WERI-Rb-1 (cell line): Measurements from ENCODE around the gene RNASE4.

Source experiments
- DNase-seq: peaks from one replicate; pipeline ENCODE4 v3.0.0-alpha.2; 2020
- H3K27ac ChIP-seq: fragments of 250-450 bp; sonication (Bioruptor Pico); 2 replicates; pipeline ENCODE4 v1.5.1; 2020; ENCODE audit warnings: mild to moderate bottlenecking, moderate library complexity
- H3K27me3 ChIP-seq: fragments of 250-450 bp; sonication (Bioruptor Pico); 2 replicates; pipeline ENCODE4 v1.5.1; 2021; ENCODE audit warnings: mild to moderate bottlenecking, low read depth, moderate library complexity; ENCODE audit not compliant: insufficient read depth, severe bottlenecking
- H3K36me3 ChIP-seq: fragments of 250-450 bp; sonication (Bioruptor Pico); 2 replicates; pipeline ENCODE4 v1.5.1; 2020; ENCODE audit warnings: mild to moderate bottlenecking, moderate library complexity
- H3K4me3 ChIP-seq: 2 replicates; pipeline ENCODE4 v1.5.1; 2011; ENCODE audit warnings: low read depth, mild to moderate bottlenecking, control low read depth, low read length
- H3K9me3 ChIP-seq: fragments of 250-450 bp; sonication (Bioruptor Pico); 2 replicates; pipeline ENCODE4 v1.5.1; 2021; ENCODE audit warnings: mild to moderate bottlenecking, moderate library complexity; ENCODE audit not compliant: severe bottlenecking
- TF ChIP-seq, protein P1 (sequence below): IDR thresholded peaks from 2 replicates; pipeline ENCODE4 v1.5.1; 2011; ENCODE audit warnings: low read depth, mild to moderate bottlenecking, control low read depth, inconsistent platforms, low read length

RNASE4 gene

DNA sequence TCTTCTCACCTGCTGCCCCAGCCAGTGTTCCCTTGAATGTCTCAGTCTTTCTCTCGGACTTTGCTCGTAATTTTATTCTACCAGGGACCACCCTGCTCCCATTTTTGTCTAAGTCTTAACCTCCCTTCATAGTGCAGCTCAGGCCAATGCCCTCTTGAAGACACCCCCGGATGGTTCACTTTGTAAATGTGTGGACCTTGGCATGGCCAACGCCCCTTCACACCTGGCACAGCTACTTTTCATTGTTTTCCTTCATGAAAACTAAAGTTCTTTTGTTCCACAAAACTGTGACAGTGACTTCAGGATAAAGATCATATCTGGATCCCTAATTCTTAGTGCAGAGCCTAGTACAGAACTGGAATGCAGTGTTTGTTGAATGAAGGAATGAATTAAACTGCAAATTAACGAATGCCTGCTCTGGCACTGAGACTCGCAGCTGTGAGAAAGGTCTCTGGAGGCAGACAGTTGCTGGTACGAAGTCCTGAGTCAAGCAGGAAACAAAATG lies 3.5 kb upstream of the RNASE4 start:
- TF ChIP-seq, protein P1, sequence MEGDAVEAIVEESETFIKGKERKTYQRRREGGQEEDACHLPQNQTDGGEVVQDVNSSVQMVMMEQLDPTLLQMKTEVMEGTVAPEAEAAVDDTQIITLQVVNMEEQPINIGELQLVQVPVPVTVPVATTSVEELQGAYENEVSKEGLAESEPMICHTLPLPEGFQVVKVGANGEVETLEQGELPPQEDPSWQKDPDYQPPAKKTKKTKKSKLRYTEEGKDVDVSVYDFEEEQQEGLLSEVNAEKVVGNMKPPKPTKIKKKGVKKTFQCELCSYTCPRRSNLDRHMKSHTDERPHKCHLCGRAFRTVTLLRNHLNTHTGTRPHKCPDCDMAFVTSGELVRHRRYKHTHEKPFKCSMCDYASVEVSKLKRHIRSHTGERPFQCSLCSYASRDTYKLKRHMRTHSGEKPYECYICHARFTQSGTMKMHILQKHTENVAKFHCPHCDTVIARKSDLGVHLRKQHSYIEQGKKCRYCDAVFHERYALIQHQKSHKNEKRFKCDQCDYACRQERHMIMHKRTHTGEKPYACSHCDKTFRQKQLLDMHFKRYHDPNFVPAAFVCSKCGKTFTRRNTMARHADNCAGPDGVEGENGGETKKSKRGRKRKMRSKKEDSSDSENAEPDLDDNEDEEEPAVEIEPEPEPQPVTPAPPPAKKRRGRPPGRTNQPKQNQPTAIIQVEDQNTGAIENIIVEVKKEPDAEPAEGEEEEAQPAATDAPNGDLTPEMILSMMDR = no peak
- Histone ChIP-seq H3K27me3 (peaks cover 95% of the 10 kb centered on the region), H3K27ac (no peak overlapping the region)

DNA sequence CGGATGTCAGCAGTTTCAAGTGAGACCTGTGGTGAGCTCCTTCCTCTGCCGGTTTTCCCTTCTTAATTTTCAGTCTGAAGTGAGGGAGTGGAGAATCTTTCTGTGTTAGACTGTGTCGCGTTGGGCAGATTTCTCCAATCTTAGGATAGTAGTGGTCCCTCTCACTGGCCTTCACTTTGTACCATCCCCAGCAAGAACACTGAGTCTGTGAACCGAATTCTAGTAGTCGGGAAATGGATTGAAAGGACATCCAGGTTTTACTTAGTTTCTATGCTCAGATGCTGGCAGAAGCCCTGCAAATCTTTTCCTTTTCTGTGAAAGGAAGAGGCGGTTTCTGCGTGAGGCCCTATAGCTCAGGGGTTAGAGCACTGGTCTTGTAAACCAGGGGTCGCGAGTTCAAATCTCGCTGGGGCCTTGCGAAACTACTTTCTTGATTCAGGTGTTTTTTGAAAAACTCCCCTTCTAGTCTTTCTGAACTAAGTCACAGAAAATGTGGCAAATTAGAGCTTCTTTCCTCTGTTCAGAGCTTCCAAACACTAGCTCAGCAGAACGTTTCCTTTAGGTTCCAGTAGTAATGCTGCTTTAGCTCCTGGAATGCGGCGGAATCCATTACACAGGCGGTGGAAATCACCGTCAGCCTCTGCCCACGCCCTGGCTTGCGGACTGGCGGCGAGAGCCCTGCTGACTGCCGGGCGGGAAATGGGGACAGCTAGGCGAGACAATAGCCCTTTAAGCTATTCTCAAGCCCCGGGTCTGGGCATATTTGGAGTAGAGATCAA lies 2.8 kb upstream of the RNASE4 start:
- TF ChIP-seq, protein P1 = no peak
- H3K36me3 ChIP-seq = no peaks in the 10 kb centered on the region

More for the DNA sequence above, 3.5 kb upstream of the RNASE4 start:
- DNase-seq = no peak
- Histone ChIP-seq H3K36me3 (no peaks in the 10 kb centered on the region), H3K4me3 (no peak overlapping the region), H3K9me3 (peaks cover 29% of the 10 kb centered on the region)

DNA sequence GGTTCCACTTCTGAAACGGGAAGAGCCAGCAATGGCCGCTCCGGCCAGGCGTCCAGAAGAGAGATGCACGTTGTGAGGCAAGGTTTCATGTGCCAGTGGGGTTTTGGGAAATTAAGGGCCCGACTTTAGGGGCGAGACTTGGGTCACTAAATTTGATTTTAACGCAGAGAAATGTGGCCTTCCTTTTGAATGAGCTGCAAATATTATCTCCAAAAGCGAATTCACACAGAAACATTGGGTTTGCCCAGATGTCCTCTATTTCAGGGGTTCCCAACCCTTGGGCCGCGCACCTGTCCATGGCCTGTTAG lies 2.3 kb upstream of the RNASE4 start:
- no peak overlapping the region for H3K27ac ChIP-seq
- TF ChIP-seq, protein P1 = no peak
- peaks cover 29% of the 10 kb centered on the region for H3K9me3 ChIP-seq
- DNase-seq = no peak
- H3K27me3 ChIP-seq = peaks cover 95% of the 10 kb centered on the region
- no peak overlapping the region for H3K4me3 ChIP-seq
- no peaks in the 10 kb centered on the region for H3K36me3 ChIP-seq

More for the DNA sequence above, 2.8 kb upstream of the RNASE4 start:
- DNase-seq = no peak
- Histone ChIP-seq H3K4me3 (no peak overlapping the region), H3K27ac (no peak overlapping the region), H3K9me3 (peaks cover 29% of the 10 kb centered on the region), H3K27me3 (peaks cover 95% of the 10 kb centered on the region)

DNA sequence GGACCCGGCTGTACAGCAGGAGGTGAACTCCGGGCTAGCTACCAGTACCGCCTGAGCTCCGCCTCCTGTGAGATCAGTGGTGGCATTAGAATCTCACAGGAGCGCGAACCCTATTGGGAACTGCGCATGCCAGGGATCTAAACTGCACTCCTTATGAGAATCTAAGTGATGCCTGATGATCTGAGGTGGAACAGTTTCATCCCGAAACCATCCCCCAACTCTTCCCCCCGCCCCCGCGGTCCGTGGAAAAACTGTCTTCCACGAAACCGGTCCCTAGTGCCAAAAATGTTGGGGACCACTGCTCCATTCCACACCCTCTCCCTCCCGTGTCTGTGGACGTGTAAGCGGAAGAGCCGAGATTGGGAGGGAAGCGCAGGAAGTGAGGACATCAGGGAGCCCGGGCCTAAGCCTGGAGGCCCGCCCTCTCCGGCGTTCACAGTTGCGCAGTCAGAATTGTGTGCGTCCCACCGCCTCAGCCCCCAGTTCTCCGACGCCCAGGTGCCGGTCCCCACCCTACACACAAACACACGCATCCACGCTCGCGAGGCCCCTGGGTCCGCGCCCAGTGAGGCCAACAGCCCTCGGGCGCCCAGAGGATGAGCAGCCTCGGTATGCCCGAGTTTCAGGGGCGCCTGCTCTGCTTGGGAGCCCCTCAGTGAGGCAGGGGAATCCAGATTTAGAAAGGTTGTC lies 1.8 kb upstream of the RNASE4 start:
- Histone ChIP-seq H3K9me3 (peaks cover 29% of the 10 kb centered on the region), H3K27me3 (peaks cover 95% of the 10 kb centered on the region), H3K4me3 (no peak overlapping the region), H3K36me3 (no peaks in the 10 kb centered on the region), H3K27ac (no peak overlapping the region)
- TF ChIP-seq, protein P1 = no peak
- DNase-seq = no peak

DNA sequence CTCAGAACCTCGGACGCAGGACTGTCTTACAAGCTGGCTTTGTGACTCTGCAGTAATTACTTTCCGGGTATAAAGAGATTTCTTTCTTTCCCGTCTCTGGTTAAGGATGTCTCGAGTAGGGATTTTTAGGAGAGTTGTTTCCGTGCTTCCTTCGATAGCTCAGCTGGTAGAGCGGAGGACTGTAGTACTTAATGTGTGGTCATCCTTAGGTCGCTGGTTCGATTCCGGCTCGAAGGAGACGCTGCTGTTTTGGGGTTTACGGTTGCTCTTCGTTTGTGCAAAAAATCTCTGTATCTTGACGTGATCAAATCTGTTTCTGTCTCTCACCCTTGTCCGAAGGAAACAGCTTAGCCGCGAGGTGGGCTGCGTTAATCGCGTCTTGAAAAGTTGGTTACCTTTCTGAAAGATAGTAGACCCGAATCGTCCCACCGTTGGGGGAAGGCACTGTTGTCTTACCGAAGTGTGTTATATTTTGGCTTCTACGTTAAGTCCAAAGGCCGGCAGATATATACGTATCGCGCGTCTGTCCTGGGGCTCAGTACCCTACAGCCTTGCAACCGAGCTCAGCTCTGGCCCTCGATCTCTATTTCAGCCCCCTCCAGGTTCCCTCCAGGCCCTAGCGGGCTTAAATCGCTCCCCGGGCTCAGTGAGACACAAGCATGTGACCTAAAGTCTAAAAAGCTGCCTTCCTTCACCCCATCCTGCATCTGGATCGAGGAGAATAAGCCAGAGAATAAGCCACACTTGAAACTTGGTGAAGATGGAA lies 1.1 kb upstream of the RNASE4 start:
- DNase-seq = no peak
- Histone ChIP-seq H3K27me3 (peaks cover 97% of the 10 kb centered on the region), H3K27ac (no peak overlapping the region), H3K4me3 (no peak overlapping the region), H3K36me3 (no peaks in the 10 kb centered on the region), H3K9me3 (peaks cover 29% of the 10 kb centered on the region)
- TF ChIP-seq, protein P1 = no peak
